Measurements from ENCODE around the gene CERKL.

Gene CERKL

GRCh38 chr2:181573140-181573736, 83.7 kb downstream of the CERKL start:
- in situ Hi-C loops (cut with HindIII; ENCODE audit: low sequenced_read_pairs), result no loop called here
- H3K4me3 ChIP-seq (ENCODE audit: low read depth, low read length), result no peak overlapping the region
- peak; percentile 15 for DNase-seq (ENCODE audit: low read depth)
- TF ChIP-seq CTCF (IDR thresholded peaks at IDR 0.05; ENCODE audit: low read depth, low read length, missing control alignments), result peak; percentile 53

GRCh38 chr2:181570833-181571661, 85.9 kb downstream of the CERKL start:
- H3K4me3 ChIP-seq (ENCODE audit: low read depth, low read length), result no peak overlapping the region
- in situ Hi-C loops (cut with HindIII; ENCODE audit: low sequenced_read_pairs), result no loop called here
- peak; percentile 22 for TF ChIP-seq CTCF (IDR thresholded peaks at IDR 0.05; ENCODE audit: low read depth, low read length, missing control alignments)
- DNase-seq (ENCODE audit: low read depth), result peak; percentile 5

GRCh38 chr2:181570059-181570458, 86.8 kb downstream of the CERKL start:
- TF ChIP-seq CTCF (IDR thresholded peaks at IDR 0.05; ENCODE audit: low read depth, low read length, missing control alignments), result no peak
- no peak for DNase-seq (ENCODE audit: low read depth)
- in situ Hi-C loops (cut with HindIII; ENCODE audit: low sequenced_read_pairs), result no loop called here
- no peak overlapping the region for H3K4me3 ChIP-seq (ENCODE audit: low read depth, low read length)

- in situ Hi-C loops (cut with HindIII; ENCODE audit: low sequenced_read_pairs), result no loop called here
- no peak for DNase-seq (ENCODE audit: low read depth)
- TF ChIP-seq CTCF (IDR thresholded peaks at IDR 0.05; ENCODE audit: low read depth, low read length, missing control alignments), result no peak
- no peak overlapping the region for H3K4me3 ChIP-seq (ENCODE audit: low read depth, low read length)
Measured at GRCh38 chr2:181566334-181567032, 90.4 kb downstream of the CERKL start.

- in situ Hi-C loops (cut with HindIII; ENCODE audit: low sequenced_read_pairs), result no loop called here
- no peak for DNase-seq (ENCODE audit: low read depth)
- no peak overlapping the region for H3K4me3 ChIP-seq (ENCODE audit: low read depth, low read length)
- no peak for TF ChIP-seq CTCF (IDR thresholded peaks at IDR 0.05; ENCODE audit: low read depth, low read length, missing control alignments)
Measured at GRCh38 chr2:181563101-181563692, 93.7 kb downstream of the CERKL start.

GRCh38 chr2:181558371-181558770, 98.5 kb downstream of the CERKL start:
- no peak for TF ChIP-seq CTCF (IDR thresholded peaks at IDR 0.05; ENCODE audit: low read depth, low read length, missing control alignments)
- H3K4me3 ChIP-seq (ENCODE audit: low read depth, low read length), result no peak overlapping the region
- in situ Hi-C loops (cut with HindIII; ENCODE audit: low sequenced_read_pairs), result no loop called here
- DNase-seq (ENCODE audit: low read depth), result no peak
